ENCODE data around the gene MMS19.

The MMS19 gene

DNA sequence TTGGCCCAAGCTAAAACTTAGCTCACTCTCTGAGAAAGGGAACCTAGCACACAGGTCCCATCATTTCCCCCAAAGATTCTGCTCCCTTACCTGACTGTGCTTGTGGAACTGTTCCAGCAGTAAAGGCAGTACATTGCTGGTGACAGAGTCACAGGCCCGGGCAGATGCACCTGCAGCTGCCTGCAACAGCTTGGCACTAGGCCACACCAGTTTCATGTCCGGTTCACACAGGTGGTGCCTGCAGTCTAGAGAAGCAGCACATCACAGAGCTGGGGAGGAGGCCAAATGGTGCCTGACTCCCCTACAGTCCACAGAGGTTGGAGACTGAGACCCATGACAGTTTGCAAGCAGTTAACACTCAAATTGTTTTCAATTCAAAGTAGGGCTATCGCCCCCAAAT is 30.1 kb downstream of the MMS19 start:
- DNase-seq (ENCODE audit: low read depth, low spot score) = no peak

DNA sequence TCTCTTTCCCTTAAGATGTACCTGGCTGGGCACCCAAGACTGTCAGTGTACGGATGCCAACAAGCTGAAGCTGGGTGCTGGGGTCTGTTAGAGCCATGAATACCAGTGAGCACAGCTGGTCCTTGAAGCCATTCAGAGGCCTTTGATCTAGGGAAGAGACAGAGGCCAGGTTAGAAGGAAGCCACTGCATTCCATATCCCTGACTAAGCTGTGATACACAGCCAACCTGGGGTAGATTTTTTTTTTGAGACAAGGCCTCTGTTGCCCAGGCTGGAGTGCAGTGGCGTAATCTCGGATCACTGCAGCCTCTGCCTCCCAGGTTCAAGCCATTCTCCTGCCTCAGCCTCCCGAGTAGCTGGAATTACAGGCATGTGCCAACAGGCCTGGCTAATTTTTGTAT is 31.5 kb downstream of the MMS19 start:
- DNase-seq (ENCODE audit: low read depth, low spot score) = no peak

- no peak for DNase-seq (ENCODE audit: low read depth, low spot score)
Observed at GRCh38 chr10:97465982-97466381, 32.2 kb downstream of the MMS19 start.

DNA sequence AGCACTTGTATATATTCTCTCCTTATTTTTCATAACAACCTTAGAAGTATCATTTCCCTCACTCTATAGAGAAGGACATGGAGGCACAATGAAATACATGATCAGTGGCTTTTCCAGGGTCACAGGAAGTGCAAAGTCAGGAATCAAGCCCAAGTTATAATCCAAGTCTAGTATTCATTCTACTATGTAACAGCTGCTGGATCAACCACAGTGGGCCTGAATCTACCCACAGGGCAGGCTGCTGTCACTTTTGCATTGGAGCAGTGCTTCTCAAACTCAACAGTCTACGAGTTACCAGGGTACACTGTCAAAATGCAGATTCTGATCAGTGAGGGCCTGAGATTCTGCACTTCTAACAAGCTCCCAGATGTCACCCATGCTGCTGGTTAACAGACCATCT is 34.0 kb downstream of the MMS19 start:
- DNase-seq (ENCODE audit: low read depth, low spot score) = no peak

- DNase-seq (ENCODE audit: low read depth, low spot score) = no peak
Observed at GRCh38 chr10:97463363-97464132, 34.7 kb downstream of the MMS19 start.

- DNase-seq (ENCODE audit: low read depth, low spot score) = no peak
Observed at GRCh38 chr10:97462309-97462708, 35.9 kb downstream of the MMS19 start.

DNA sequence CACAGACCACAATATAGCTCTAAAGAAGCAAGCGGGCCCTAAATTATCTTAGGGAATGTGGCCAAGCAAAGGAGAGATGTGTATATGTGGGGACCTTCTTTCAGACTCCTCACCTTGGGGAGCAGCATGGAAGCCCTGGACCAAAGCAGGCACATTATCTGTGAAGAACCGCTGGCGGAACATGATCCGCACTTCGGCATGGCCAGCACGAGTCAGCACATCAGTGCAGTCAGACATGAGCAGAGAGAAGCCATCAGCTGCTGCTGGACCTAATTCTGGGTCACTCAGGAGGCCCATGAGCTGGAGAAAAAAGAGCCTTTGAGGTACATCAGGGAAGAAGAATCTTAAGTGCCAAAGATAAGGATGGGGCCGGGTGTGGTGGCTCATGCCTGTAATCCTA is 38.3 kb downstream of the MMS19 start:
- no peak for DNase-seq (ENCODE audit: low read depth, low spot score)

GRCh38 chr10:97459111-97459510 is 39.1 kb downstream of the MMS19 start:
- no peak for DNase-seq (ENCODE audit: low read depth, low spot score)

- DNase-seq (ENCODE audit: low read depth, low spot score) = no peak
Observed at GRCh38 chr10:97456686-97457065, 41.5 kb downstream of the MMS19 start.

GRCh38 chr10:97456034-97456685 is 42.1 kb downstream of the MMS19 start:
- no peak for DNase-seq (ENCODE audit: low read depth, low spot score)

DNA sequence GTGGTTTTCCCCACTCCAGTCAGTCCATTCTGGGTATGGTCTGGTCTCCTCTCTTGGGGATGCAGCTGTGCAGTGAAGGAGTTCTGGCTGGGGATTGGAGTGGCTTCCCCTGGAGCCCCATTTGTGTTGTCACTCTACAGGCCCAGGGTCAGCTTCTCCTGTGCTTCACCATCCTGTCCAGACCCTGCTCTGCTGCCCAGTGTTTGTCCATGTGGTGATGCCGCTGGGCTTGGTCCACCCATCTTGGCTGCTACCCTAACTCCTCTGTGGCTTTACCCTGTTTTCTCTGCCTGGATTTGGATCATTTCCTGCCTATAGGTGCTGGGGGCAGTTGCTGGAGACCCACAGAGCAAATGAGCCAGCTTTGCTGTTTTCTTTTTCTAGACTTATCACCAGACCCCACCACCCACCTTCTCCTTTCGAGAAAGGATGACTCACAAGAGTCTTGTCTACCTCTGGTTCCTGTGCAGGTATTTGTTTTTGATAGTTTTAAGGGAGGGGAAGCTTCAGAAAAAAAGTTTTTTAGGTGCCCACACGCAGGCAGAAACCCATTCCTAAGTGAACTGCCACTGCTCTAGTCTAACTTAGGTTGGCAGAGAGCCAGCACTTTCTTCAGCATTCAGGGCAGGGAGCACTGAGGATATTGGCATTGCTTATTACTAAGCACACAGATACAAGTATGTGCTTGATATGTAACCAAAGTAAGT is 43.7 kb downstream of the MMS19 start:
- DNase-seq (ENCODE audit: low read depth, low spot score) = no peak

DNA sequence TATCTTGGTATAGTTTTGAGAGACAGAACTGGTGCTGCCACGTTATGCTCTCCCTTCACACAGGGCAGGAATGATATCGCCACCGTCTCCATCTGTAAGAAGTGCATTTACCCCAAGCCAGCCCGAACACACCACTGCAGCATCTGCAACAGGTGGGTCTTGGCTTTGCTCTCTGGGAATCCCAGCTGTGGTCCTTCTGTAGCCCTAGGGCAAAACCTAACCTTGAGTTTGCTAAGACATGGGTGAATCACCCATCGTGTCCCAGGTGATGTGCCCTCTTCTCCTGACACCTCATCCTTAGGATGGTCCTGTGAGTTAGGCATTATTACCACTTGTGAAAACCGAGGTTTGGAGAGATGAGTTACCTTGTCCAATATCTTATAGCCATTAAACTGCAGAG is 45.9 kb downstream of the MMS19 start:
- DNase-seq (ENCODE audit: low read depth, low spot score) = no peak

GRCh38 chr10:97451605-97452004 is 46.6 kb downstream of the MMS19 start:
- no peak for DNase-seq (ENCODE audit: low read depth, low spot score)

DNA sequence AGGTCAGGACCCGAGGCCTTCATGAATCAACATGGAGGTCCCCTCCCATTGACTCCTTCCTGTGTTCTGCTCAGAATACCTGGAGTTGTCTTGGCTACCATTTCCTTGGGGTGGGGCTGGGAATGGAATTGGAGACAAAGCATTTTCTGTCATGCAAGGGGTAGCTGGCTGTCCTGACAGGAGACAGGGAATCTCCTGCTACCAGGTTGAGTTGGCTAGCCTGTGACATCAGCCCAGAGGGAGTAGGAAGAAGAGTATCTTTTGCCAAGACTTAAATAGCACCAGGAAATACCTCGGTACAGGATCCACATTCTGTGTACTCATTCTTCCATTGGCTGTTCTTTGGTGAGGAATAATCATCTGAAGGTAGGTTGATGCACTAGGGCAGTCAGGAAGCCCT is 47.4 kb downstream of the MMS19 start:
- DNase-seq (ENCODE audit: low read depth, low spot score) = no peak

DNA sequence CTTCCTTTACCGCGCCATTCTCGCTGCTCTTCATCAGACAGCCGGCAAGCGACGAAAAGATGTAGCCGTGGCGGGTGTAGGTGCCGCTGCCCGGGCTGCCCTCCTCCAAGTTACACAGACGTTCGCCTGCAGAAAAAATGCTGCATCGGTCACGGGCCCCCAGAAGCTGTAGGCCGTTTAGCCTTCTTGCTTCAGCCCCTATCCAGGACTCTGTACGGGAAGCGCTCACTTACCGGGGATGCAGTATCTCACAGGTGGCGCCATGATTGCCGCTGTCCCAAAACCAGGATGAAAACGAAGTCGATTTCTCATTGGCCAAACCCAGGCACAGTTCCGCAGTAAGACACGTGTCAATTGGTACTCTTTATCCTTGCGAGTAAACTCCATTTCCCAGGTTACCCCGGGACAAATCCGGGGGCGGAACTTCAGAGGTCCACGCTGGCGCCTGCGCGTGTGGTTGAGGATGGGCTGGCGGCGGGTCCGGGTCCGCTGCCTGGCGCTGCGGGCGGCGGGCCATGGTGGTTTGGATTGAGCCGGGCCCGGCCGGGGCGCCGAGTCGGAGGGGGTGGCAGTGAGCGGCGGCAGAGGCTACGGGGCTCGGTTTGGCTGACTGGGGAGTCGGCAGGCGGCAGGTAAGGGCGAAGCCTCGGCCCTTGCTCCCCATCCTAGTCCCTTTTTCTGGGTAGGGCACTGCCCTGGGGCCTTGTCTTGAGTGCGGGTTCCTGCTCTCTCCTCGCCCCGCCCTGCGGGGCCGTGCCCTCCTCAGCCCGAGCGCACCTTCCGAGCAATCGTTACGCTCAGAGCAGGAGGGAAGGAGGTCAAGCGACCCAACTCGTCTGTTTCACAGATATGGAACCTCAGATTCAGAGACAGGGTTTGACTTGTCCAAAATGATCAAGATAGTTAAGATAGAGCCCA is 52.2 kb downstream of the MMS19 start, which contains the start of the genes EXOSC1 and ZDHHC16:
EXOSC1 (minus strand) TSS at position 285 of the 918 bp plus-strand sequence; CDS start at position 264, 21 bp downstream.
ZDHHC16 (plus strand) TSS at position 454 of the 918 bp plus-strand sequence. CDS start 5,501 bp downstream, outside the sequence.
- DNase-seq (ENCODE audit: low read depth, low spot score) = peak; percentile 83

DNA sequence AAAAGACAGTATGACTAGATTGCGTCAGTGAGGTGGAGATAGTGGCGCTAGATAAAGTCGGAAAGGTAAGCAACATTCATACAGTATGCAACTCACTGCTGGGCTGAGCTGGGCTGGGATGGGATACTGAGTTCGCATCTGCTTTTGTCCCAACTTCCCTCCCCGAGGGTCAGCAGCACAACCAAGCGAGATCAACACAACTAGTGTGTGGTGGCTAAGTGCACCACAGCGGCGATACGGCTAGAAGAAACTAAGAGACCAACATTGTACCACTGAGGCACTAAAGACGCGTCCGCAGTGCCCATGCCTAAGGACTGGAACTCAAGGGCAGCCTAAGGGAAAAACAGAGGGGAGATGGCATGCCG is 52.9 kb downstream of the MMS19 start:
- DNase-seq (ENCODE audit: low read depth, low spot score) = no peak

DNA sequence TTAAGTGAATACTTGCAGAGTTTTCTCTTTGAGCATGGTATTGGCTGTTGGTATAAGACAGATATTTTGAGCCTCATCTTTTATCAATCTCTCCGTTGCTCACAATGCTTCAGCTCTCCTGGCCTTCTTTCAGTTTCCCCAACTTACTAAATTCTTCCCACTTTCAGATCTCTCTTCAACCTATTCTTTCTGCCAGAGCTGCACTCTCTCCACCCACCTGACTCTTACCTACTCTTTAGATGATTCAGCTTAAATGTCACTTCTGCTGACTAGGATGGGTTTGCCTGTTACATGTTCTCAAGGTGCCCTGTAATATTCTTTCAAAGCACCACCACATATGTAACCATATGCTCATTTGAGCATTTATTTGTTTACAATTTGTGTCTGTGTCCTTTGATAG is 54.0 kb downstream of the MMS19 start:
- DNase-seq (ENCODE audit: low read depth, low spot score) = no peak

DNA sequence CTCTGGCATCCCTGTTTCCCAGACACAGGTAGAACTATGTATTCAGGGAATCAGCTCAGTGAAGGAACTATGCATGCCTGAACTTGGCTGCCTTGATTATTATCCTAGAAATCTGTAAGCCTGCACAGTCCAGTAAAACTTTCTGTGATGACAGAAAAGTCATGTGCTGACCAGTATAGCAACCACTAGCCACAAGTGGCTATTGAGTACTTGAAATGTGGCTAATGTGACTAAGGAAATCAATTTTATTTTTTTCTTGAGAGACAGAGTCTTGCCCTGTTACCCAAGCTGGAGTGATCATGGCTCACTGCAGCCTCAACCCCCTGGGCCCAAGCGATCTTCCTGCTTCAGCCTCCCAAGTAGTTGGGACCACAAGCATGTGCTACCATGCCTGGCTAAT is 55.9 kb downstream of the MMS19 start:
- DNase-seq (ENCODE audit: low read depth, low spot score) = no peak

DNA sequence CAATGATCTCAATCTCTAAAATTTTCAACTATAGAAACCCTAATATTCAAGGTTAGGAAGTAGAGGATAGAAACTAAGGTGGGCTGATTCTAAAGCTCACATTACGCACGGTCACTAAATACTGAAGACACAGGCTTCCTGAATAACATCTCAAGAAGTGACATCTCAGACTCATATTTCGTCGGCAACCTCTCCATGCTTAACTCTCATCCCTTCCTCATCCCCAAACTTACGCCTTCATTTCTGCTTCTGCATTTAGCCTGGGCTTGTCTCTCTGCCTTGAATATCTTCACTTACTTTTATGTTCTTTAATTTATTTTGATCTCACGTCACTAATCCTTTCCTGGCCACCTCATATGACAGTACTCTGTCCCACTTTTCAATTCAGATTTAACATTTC is 63.0 kb downstream of the MMS19 start:
- no peak for DNase-seq (ENCODE audit: low read depth, low spot score)

GRCh38 chr10:97434557-97434956 is 63.7 kb downstream of the MMS19 start:
- no peak for DNase-seq (ENCODE audit: low read depth, low spot score)

- no peak for DNase-seq (ENCODE audit: low read depth, low spot score)
Observed at GRCh38 chr10:97434055-97434454, 64.2 kb downstream of the MMS19 start.

- no peak for DNase-seq (ENCODE audit: low read depth, low spot score)
Observed at GRCh38 chr10:97428572-97428981, 69.6 kb downstream of the MMS19 start.

Data from activated CD4-positive, CD25-positive, alpha-beta regulatory T cell treated with anti-CD3 and anti-CD28 coated beads, Interleukin-2, amount 50 U/mL, for 16 hours (primary cell).